GM23248 (cell line): ENCODE results near the gene HSPA1A.

Experiments used
- EZH2 ChIP-seq: fragments of 200-600 bp; sonication (generic); IDR thresholded peaks from 2 replicates; pipeline ENCODE4 v1.6.1; 2018; ENCODE audit warnings: antibody characterized with exemption, mild to moderate bottlenecking; ENCODE audit not compliant: insufficient read depth, poor library complexity, severe bottlenecking
- EZH2phosphoT487 ChIP-seq: fragments of 200-600 bp; sonication (generic); IDR thresholded peaks from 2 replicates; pipeline ENCODE4 v1.6.1; 2018; ENCODE audit warnings: antibody characterized with exemption, moderate library complexity, mild to moderate bottlenecking, low read depth; ENCODE audit not compliant: insufficient read depth

GRCh38 chr6:31830886-31831335 lies 15.6 kb downstream of the HSPA1A start:
- TF ChIP-seq EZH2phosphoT487 = no peak
- TF ChIP-seq EZH2 = no peak
